Activated CD4-positive, alpha-beta T cell treated with anti-CD3 and anti-CD28 coated beads for 24 hours (primary cell): Measurements from ENCODE around the gene OBP2B.
"Not testable (repeated sequence)": the region's sequence is repeated elsewhere in the genome, so short reads cannot be mapped to it uniquely, and the experiment has no call there.

Experiments used
- DNase-seq, 2 donors: peaks; one replicate each; pipeline ENCODE4 v3.0.0-alpha.2; 2020; ENCODE audit warnings: low read depth in 2 of 2

The OBP2B gene

GRCh38 chr9:133221177-133221809 is 12.2 kb upstream of the OBP2B start:
- DNase-seq, result no peak

GRCh38 chr9:133218049-133218975 is 9.3 kb upstream of the OBP2B start:
- not testable (repeated sequence) for DNase-seq

GRCh38 chr9:133217333-133217988 is 8.4 kb upstream of the OBP2B start:
- not testable (repeated sequence) for DNase-seq

GRCh38 chr9:133214276-133214675 is 5.2 kb upstream of the OBP2B start:
- not testable (repeated sequence) for DNase-seq

- no peak for DNase-seq
Observed at GRCh38 chr9:133210609-133211008, 1.6 kb upstream of the OBP2B start.

GRCh38 chr9:133210202-133210532 is 1.1 kb upstream of the OBP2B start:
- DNase-seq, result no peak

- not testable (repeated sequence) for DNase-seq
Observed at GRCh38 chr9:133209327-133210201, 514 bp upstream of the OBP2B start.

GRCh38 chr9:133208171-133208879 is 725 bp downstream of the OBP2B start:
- not testable (repeated sequence) for DNase-seq

- DNase-seq, result no peak
Observed at GRCh38 chr9:133207540-133208170, 1.4 kb downstream of the OBP2B start.

GRCh38 chr9:133207021-133207531 is 2.0 kb downstream of the OBP2B start:
- no peak for DNase-seq

- no peak for DNase-seq
Observed at GRCh38 chr9:133205996-133206931, 2.8 kb downstream of the OBP2B start.

- DNase-seq, result not testable (repeated sequence)
Observed at GRCh38 chr9:133205481-133205887, 3.6 kb downstream of the OBP2B start.

GRCh38 chr9:133204993-133205336 is 4.1 kb downstream of the OBP2B start:
- DNase-seq, result no peak

- no peak for DNase-seq
Observed at GRCh38 chr9:133204335-133204992, 4.6 kb downstream of the OBP2B start.

- DNase-seq, result no peak
Observed at GRCh38 chr9:133203506-133204075, 5.5 kb downstream of the OBP2B start.

- no peak for DNase-seq
Observed at GRCh38 chr9:133202688-133203453, 6.2 kb downstream of the OBP2B start.

GRCh38 chr9:133202145-133202513 is 6.9 kb downstream of the OBP2B start:
- DNase-seq, result no peak
